VCaP (cell line): ENCODE data around the gene MMRN1.

Experiments
- H3K27ac ChIP-seq: fragments of 450-650 bp; 2 replicates; pipeline ENCODE4 v1.5.1; 2017
- CTCF ChIP-seq: fragments of 450-650 bp; conservative IDR thresholded peaks from 2 replicates; pipeline ENCODE4 v1.5.1; 2017; ENCODE audit warnings: mild to moderate bottlenecking, moderate library complexity

The MMRN1 gene

GRCh38 chr4:89914609-89915550 lies 20.2 kb downstream of the MMRN1 start:
- TF ChIP-seq CTCF, result peak; percentile 72
- H3K27ac ChIP-seq, result peak overlapping the region; percentile 88

GRCh38 chr4:89915937-89916336 lies 21.3 kb downstream of the MMRN1 start:
- TF ChIP-seq CTCF, result no peak
- H3K27ac ChIP-seq, result peak overlapping the region; percentile 88

GRCh38 chr4:89922848-89923416 lies 28.3 kb downstream of the MMRN1 start:
- no peak overlapping the region for H3K27ac ChIP-seq
- TF ChIP-seq CTCF, result no peak

GRCh38 chr4:89928838-89929237 lies 34.2 kb downstream of the MMRN1 start:
- TF ChIP-seq CTCF, result no peak
- no peak overlapping the region for H3K27ac ChIP-seq

- TF ChIP-seq CTCF, result no peak
- no peak overlapping the region for H3K27ac ChIP-seq
These were observed 34.9 kb downstream of the MMRN1 start for GRCh38 chr4:89929425-89930159.

- peak overlapping the region; percentile 39 for H3K27ac ChIP-seq
- TF ChIP-seq CTCF, result no peak
These were observed 44.9 kb downstream of the MMRN1 start for GRCh38 chr4:89939546-89939945.

GRCh38 chr4:89939994-89940393 lies 45.3 kb downstream of the MMRN1 start:
- TF ChIP-seq CTCF, result no peak
- H3K27ac ChIP-seq, result peak overlapping the region; percentile 39
